Lung (tissue), 12 donors: Measurements from ENCODE around the gene CLIP2. TPM values are rescaled to one million over a fixed set of nuclear protein-coding genes. Genes with fewer than 3 reads are reported as not detected.

ENCODE experiments used
- ATAC-seq: fragments of 200-7000 bp; cut with Tn5 transposase; one replicate; pipeline ENCODE4 v1.9.1; 2020; ENCODE audit warnings: moderate number of reproducible peaks; ENCODE audit not compliant: insufficient read depth, low FRiP score
- DNase-seq, 3 donors: peaks; one replicate each; pipeline ENCODE4 v3.0.0-alpha.2; 2013 to 2017
- H3K27ac ChIP-seq, 2 donors: one replicate each; pipeline ENCODE4 v1.5.1; 2013; ENCODE audit warnings: mild to moderate bottlenecking in 2 of 2, moderate library complexity in 2 of 2, control low read depth in 1 of 2, inconsistent platforms in 1 of 2, low read depth in 1 of 2, low read length in 1 of 2
- H3K27me3 ChIP-seq, 3 donors: one replicate each; pipeline ENCODE4 v1.5.1; 2013; ENCODE audit warnings: low read length in 2 of 3; ENCODE audit not compliant: control insufficient read depth in 3 of 3, insufficient read depth in 3 of 3
- H3K36me3 ChIP-seq, 4 donors: one replicate each; pipeline ENCODE4 v1.5.1; 2013; ENCODE audit warnings: low read length in 4 of 4, mild to moderate bottlenecking in 1 of 4, moderate library complexity in 1 of 4; ENCODE audit not compliant: control insufficient read depth in 4 of 4, insufficient read depth in 4 of 4
- H3K4me1 ChIP-seq, 5 donors: one replicate each; pipeline ENCODE4 v1.5.1; 2013; ENCODE audit warnings: low read length in 5 of 5, mild to moderate bottlenecking in 2 of 5, moderate library complexity in 1 of 5; ENCODE audit not compliant: control insufficient read depth in 5 of 5, insufficient read depth in 5 of 5
- H3K4me3 ChIP-seq: one replicate; pipeline ENCODE4 v1.5.1; 2013; ENCODE audit warnings: mild to moderate bottlenecking, control low read depth, moderate library complexity
- H3K9ac ChIP-seq, 2 donors: one replicate each; pipeline ENCODE4 v1.5.1; 2013; ENCODE audit warnings: low read length in 2 of 2, control low read depth in 1 of 2; ENCODE audit not compliant: insufficient read depth in 1 of 2
- H3K9me3 ChIP-seq, 4 donors: one replicate each; pipeline ENCODE4 v1.5.1; 2013; ENCODE audit warnings: low read length in 3 of 4, mild to moderate bottlenecking in 1 of 4, moderate library complexity in 1 of 4; ENCODE audit not compliant: control insufficient read depth in 4 of 4, insufficient read depth in 3 of 4
- CTCF ChIP-seq: IDR thresholded peaks from 2 replicates; pipeline ENCODE4 v1.5.1; 2012; ENCODE audit warnings: mild to moderate bottlenecking; ENCODE audit errors: control extremely low read depth, extremely low read depth
- WGBS, 2 donors: extraction: QIAGEN DNeasy Blood & Tissue Kit; methylation state at CpG; one replicate each; pipeline ENCODE4 v1.1.7; 2013; 5-methylcytosine and 5-hydroxymethylcytosine counted together
- polyA plus RNA-seq, 2 donors: library from polyadenylated mRNA; stranded (reverse); fragments of 200-250 nt; gene quantifications; one replicate each; pipeline ENCODE4 v1.2.1, GENCODE V29; 2013
- total RNA-seq, 2 donors: library from RNA; depleted of rRNA in 1 of 2; stranded (reverse); fragments of >200 nt in 1 of 2; gene quantifications; one replicate each; pipeline ENCODE4 v1.2.1, GENCODE V29; 2014 to 2021
- donor health status: control.
- donor health status: control.
- donor health status: Bipolar disorder and iron deficiency.
- donor health status: healthy.
- donor health status: DM: yes; HTN: yes; CAD: no.

Gene CLIP2
- total and polyA plus RNA-seq, 4 donors = 7.9 to 27.0 (median 14.9) TPM

GRCh38 chr7:74280985-74281384, 8.2 kb upstream of the CLIP2 start:
- Histone ChIP-seq H3K4me1 (peaks cover 0 to 7% (median 4%) of the 10 kb centered on the region in 5 donors), H3K27me3 (no peaks in the 10 kb centered on the region), H3K9me3 (no peaks in the 10 kb centered on the region), H3K9ac (no peak overlapping the region), H3K36me3 (no peaks in the 10 kb centered on the region), H3K27ac (no peak overlapping the region), H3K4me3 (no peak overlapping the region)
- WGBS, 2 donors = 92% methylated on average over 8 of the region's 8 CpGs
- TF ChIP-seq CTCF = no peak
- DNase-seq = no peak
- ATAC-seq = no peak

- ATAC-seq (no peak), DNase-seq (no peak)
- H3K27ac ChIP-seq = no peak overlapping the region
- H3K27me3 ChIP-seq = no peaks in the 10 kb centered on the region
- WGBS, 2 donors = 75 to 94% methylated on average over 14 of the region's 14 CpGs
- H3K4me1 ChIP-seq = peaks cover 0 to 7% (median 4%) of the 10 kb centered on the region in 5 donors
- H3K9ac ChIP-seq = no peak overlapping the region
- no peaks in the 10 kb centered on the region for H3K36me3 ChIP-seq
- no peaks in the 10 kb centered on the region for H3K9me3 ChIP-seq
- no peak for TF ChIP-seq CTCF
- H3K4me3 ChIP-seq = no peak overlapping the region
Observed at GRCh38 chr7:74282748-74283459, 6.3 kb upstream of the CLIP2 start.

- H3K9me3 ChIP-seq = no peaks in the 10 kb centered on the region
- H3K27me3 ChIP-seq = peaks cover 0 to 2% (median 0%) of the 10 kb centered on the region in 3 donors
- H3K9ac ChIP-seq = no peak overlapping the region
- H3K4me3 ChIP-seq = no peak overlapping the region
- H3K27ac ChIP-seq = no peak overlapping the region
- no peak for TF ChIP-seq CTCF
- DNase-seq (no peak), ATAC-seq (no peak)
- H3K4me1 ChIP-seq = peaks cover 0 to 15% (median 8%) of the 10 kb centered on the region in 5 donors
- no peaks in the 10 kb centered on the region for H3K36me3 ChIP-seq
- WGBS, 2 donors = 51 to 61% methylated on average over 9 of the region's 9 CpGs
Observed at GRCh38 chr7:74283858-74284447, 5.3 kb upstream of the CLIP2 start.
